ENCODE data around the gene HRAS. TPM values are rescaled to one million over a fixed set of nuclear protein-coding genes. Genes with fewer than 3 reads are reported as not detected.

HRAS gene
- total and polyA plus RNA-seq, 2 donors (not counting 3 experiments of a cell fraction or from before 2014, with no cell fraction given): 103 to 109 TPM

DNA sequence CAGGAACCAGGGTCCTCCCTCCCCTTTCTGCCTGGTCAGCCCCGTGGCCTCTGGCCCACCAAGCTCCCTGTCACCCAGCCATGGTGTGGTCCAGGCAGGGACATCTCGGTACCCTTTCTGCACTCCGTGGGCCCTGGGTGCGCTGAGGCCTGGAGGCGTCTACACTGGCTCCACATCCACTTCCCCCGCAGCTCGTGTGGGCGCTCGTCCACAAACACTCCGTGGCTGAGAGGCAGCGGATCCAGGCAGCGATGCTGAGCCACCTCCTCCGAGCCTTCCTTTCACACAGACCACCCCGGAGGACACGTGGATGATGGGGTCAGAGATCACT is 44.5 kb downstream of the HRAS start:
- TSS peak; percentile 21 for BruUV-seq (replicated peaks)
- no peaks in the 10 kb centered on the region for H3K9me3 ChIP-seq (replicated peaks; ENCODE audit: control insufficient read depth, insufficient read depth, low read length)
- POLR2A ChIA-PET: no interaction called here
- peaks cover 2 to 32% of the 10 kb centered on the region in 2 experiments for H3K36me3 ChIP-seq (ENCODE audit: control insufficient read depth in 2 of 2, extremely low read depth in 1 of 2, insufficient read depth in 2 of 2, low read length in 2 of 2)
- H3K27ac ChIP-seq (ENCODE audit: insufficient read depth, low read depth, low read length): no peak overlapping the region
- dilution Hi-C loops (cut with MboI; ENCODE audit: extremely low pct_ligation_motif_present, low sequenced_read_pairs) (no loop called here), intact Hi-C loops (cut with micrococcal nuclease) (no loop called here)
- CTCF ChIA-PET: no interaction called here
- H3K4me1 ChIP-seq (ENCODE audit: control insufficient read depth, extremely low read depth, insufficient read depth, low read length): no peaks in the 10 kb centered on the region
- FAIRE-seq (no peak), DNase-seq (ENCODE audit: low read depth, low spot score) (no peak)
- no peak overlapping the region for H2AFZ ChIP-seq (ENCODE audit: low read depth, low read length)
- TF ChIP-seq JUN (IDR thresholded peaks at IDR 0.05; ENCODE audit: borderline replicate concordance, insufficient read depth, insufficient read length, low read depth) (no peak), FOS (IDR thresholded peaks at IDR 0.05; ENCODE audit: borderline replicate concordance, insufficient read depth, low read length) (no peak), MYC (IDR thresholded peaks at IDR 0.05; ENCODE audit: low read depth, low read length) (no peak), EZH2 (IDR thresholded peaks at IDR 0.05; ENCODE audit: borderline replicate concordance, low read depth, low read length, severe bottlenecking) (no peak)
- no peak overlapping the region for H3K9ac ChIP-seq (replicated peaks; ENCODE audit: extremely low read depth, insufficient read depth, low read length)
- H3K79me2 ChIP-seq (ENCODE audit: control insufficient read depth, insufficient read depth, low read length): no peaks in the 10 kb centered on the region
- H4K20me1 ChIP-seq (replicated peaks; ENCODE audit: control insufficient read depth, extremely low read depth, insufficient read depth, low read length): no peaks in the 10 kb centered on the region
- no peak overlapping the region for H3K4me3 ChIP-seq (replicated peaks in 1 of 3; ENCODE audit: insufficient read depth in 1 of 3, low read depth in 1 of 3, low read length in 3 of 3)
- no peak overlapping the region for H3K4me2 ChIP-seq (ENCODE audit: insufficient read depth, low read length)
- no peaks in the 10 kb centered on the region for H3K27me3 ChIP-seq (ENCODE audit: control insufficient read depth in 2 of 2, insufficient read depth in 2 of 2, low read length in 2 of 2)
- no peaks in the 10 kb centered on the region for H3K9me1 ChIP-seq (replicated peaks; ENCODE audit: control insufficient read depth, extremely low read depth, insufficient read depth, low read length)

DNA sequence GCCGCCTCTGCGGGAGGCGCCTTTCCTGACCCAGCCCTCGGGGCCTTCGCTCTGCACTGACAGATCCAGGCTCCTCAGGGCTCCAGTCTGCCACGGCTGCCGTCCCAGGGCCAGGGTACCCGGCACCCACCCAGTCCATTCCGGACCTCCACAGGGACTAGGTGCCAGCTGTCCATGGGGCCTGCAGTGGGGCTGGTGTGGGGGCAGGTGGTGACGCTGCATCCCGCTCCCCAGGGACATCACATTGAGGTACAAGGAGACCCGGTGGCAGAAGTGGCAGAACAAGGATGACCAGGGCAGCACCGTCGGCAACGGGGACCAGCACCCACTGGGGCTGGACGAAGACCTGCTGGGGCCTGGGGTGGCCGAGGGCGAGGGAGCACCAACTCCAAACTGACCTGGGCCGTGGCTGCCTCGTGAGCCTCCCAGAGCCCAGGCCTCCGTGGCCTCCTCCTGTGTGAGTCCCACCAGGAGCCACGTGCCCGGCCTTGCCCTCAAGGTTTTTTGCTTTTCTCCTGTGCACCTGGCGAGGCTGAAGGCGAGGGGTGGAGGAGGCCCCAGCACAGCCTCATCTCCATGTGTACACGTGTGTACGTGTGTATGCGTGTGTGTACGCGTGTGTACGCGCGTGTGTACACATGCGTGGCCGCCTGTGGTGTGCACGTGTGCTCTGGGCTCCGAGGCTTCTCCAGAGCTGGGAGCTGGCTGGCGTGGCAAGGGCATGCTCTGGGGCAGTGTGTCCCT is 45.0 kb downstream of the HRAS start:
- no peak overlapping the region for H3K4me2 ChIP-seq (ENCODE audit: insufficient read depth, low read length)
- no peak overlapping the region for H3K4me3 ChIP-seq (replicated peaks in 1 of 3; ENCODE audit: insufficient read depth in 1 of 3, low read depth in 1 of 3, low read length in 3 of 3)
- no peak overlapping the region for H3K27ac ChIP-seq (ENCODE audit: insufficient read depth, low read depth, low read length)
- H3K27me3 ChIP-seq (ENCODE audit: control insufficient read depth in 2 of 2, insufficient read depth in 2 of 2, low read length in 2 of 2): no peaks in the 10 kb centered on the region
- intact Hi-C loops (cut with micrococcal nuclease): no loop called here
- H3K4me1 ChIP-seq (ENCODE audit: control insufficient read depth, extremely low read depth, insufficient read depth, low read length): no peaks in the 10 kb centered on the region
- no peaks in the 10 kb centered on the region for H4K20me1 ChIP-seq (replicated peaks; ENCODE audit: control insufficient read depth, extremely low read depth, insufficient read depth, low read length)
- TF ChIP-seq MYC (IDR thresholded peaks at IDR 0.05; ENCODE audit: low read depth, low read length): no peak
- TF ChIP-seq POLR2A (IDR thresholded peaks at IDR 0.05; ENCODE audit: low read depth, low read length): no peak
- TF ChIP-seq JUN (IDR thresholded peaks at IDR 0.05; ENCODE audit: borderline replicate concordance, insufficient read depth, insufficient read length, low read depth): no peak
- TF ChIP-seq, protein P1, sequence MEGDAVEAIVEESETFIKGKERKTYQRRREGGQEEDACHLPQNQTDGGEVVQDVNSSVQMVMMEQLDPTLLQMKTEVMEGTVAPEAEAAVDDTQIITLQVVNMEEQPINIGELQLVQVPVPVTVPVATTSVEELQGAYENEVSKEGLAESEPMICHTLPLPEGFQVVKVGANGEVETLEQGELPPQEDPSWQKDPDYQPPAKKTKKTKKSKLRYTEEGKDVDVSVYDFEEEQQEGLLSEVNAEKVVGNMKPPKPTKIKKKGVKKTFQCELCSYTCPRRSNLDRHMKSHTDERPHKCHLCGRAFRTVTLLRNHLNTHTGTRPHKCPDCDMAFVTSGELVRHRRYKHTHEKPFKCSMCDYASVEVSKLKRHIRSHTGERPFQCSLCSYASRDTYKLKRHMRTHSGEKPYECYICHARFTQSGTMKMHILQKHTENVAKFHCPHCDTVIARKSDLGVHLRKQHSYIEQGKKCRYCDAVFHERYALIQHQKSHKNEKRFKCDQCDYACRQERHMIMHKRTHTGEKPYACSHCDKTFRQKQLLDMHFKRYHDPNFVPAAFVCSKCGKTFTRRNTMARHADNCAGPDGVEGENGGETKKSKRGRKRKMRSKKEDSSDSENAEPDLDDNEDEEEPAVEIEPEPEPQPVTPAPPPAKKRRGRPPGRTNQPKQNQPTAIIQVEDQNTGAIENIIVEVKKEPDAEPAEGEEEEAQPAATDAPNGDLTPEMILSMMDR (IDR thresholded peaks at IDR 0.05; ENCODE audit: extremely low read depth in 1 of 2, insufficient read depth in 1 of 2, low read depth in 1 of 2, low read length in 2 of 2): no peak
- TF ChIP-seq EZH2 (IDR thresholded peaks at IDR 0.05; ENCODE audit: borderline replicate concordance, low read depth, low read length, severe bottlenecking): no peak
- TF ChIP-seq FOS (IDR thresholded peaks at IDR 0.05; ENCODE audit: borderline replicate concordance, insufficient read depth, low read length): no peak
- TF ChIP-seq GATA2 (IDR thresholded peaks at IDR 0.05; ENCODE audit: insufficient read depth, insufficient read length, low read depth, low read length): no peak
- TF ChIP-seq POLR2AphosphoS5 (IDR thresholded peaks at IDR 0.05; ENCODE audit: insufficient read depth, low read depth, low read length): no peak
- TF ChIP-seq, protein P2, sequence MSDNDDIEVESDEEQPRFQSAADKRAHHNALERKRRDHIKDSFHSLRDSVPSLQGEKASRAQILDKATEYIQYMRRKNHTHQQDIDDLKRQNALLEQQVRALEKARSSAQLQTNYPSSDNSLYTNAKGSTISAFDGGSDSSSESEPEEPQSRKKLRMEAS (IDR thresholded peaks at IDR 0.05; ENCODE audit: insufficient read depth, insufficient read length): no peak
- H3K36me3 ChIP-seq (ENCODE audit: control insufficient read depth in 2 of 2, extremely low read depth in 1 of 2, insufficient read depth in 2 of 2, low read length in 2 of 2): peaks cover 2 to 29% of the 10 kb centered on the region in 2 experiments
- POLR2A ChIA-PET: no interaction called here
- no peak overlapping the region for H2AFZ ChIP-seq (ENCODE audit: low read depth, low read length)
- H3K9ac ChIP-seq (replicated peaks; ENCODE audit: extremely low read depth, insufficient read depth, low read length): no peak overlapping the region
- FAIRE-seq (no peak), DNase-seq (ENCODE audit: low read depth, low spot score) (no peak)
- no peaks in the 10 kb centered on the region for H3K9me1 ChIP-seq (replicated peaks; ENCODE audit: control insufficient read depth, extremely low read depth, insufficient read depth, low read length)
- no peaks in the 10 kb centered on the region for H3K9me3 ChIP-seq (replicated peaks; ENCODE audit: control insufficient read depth, insufficient read depth, low read length)
- CTCF ChIA-PET: no interaction called here
- no peaks in the 10 kb centered on the region for H3K79me2 ChIP-seq (ENCODE audit: control insufficient read depth, insufficient read depth, low read length)
- no TSS peak for BruUV-seq (replicated peaks)
- dilution Hi-C loops (cut with MboI; ENCODE audit: extremely low pct_ligation_motif_present, low sequenced_read_pairs): no loop called here

All from endothelial cell of umbilical vein (primary cell).